ENCODE data around the gene PCDH9. TPM values are rescaled to one million over a fixed set of nuclear protein-coding genes. Genes with fewer than 3 reads are reported as not detected.

The PCDH9 gene
- total RNA-seq, 1 donor from 2014 or later: 64.4 TPM

DNA sequence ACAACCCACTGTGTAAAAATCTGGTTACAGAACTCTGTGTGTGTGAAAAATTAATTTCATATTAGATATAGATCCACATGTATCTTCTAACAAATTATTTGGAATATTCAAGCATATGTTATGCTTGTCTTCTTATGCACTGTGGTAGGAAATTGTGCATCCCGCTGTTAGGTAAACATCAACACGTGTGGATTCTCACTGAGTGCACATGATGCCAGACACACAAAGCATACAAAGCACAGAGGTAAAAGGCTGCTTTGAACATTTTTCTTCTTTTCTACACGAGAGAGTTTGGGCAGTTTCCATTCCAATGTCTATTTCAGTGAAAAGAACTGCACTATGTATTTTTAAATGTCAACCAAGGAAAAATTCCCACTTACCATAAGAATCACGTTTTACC lies 354.9 kb downstream of the PCDH9 start:
- FAIRE-seq (no peak), DNase-seq (ENCODE audit: low spot score in 2 of 2) (no peak)

DNA sequence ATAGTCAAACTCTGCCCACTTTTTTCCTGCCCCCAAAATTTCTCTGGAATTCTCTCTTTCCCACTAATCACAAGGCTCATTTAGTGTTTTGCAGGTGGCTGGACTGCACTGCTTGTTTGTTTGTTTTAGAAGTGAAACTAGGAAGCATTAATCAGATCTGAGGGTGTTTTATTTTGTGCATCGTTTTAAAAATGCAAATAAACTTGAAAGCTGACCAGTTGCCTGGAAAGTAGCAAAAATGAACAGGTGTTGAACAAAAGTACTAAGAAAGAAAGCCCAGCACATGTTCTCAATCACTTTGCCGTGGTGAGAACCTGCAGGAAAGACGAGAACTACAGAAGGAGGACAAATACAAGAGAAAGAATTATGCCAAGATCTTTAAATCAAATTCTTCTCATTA lies 365.5 kb downstream of the PCDH9 start:
- DNase-seq (ENCODE audit: low spot score in 2 of 2): no peak
- no peak for FAIRE-seq

DNA sequence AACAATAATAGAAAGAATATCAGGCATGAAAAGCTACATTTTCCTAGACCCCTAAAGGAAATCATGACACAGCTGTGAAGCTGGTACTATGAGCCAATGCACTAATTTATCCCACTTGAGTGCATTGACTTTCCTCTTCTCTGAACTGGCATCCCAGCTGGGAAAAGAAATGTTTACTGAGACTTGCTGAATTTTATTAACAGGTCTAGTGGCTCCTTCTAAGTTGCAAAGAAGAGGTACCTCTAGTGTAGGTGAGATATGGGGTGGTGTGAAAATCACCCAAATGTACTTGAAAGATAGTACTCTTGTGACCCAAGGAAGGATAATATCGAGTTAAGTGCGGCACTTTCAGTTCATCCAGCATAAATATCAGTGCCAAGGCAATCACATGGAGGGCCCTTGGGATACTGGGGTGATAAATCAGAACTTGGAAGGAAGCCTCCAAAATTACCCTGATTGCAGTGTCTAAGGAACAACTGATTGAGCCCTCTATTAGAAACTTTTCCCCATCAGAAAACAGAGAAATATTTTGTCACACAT lies 369.2 kb downstream of the PCDH9 start:
- FAIRE-seq: no peak

DNA sequence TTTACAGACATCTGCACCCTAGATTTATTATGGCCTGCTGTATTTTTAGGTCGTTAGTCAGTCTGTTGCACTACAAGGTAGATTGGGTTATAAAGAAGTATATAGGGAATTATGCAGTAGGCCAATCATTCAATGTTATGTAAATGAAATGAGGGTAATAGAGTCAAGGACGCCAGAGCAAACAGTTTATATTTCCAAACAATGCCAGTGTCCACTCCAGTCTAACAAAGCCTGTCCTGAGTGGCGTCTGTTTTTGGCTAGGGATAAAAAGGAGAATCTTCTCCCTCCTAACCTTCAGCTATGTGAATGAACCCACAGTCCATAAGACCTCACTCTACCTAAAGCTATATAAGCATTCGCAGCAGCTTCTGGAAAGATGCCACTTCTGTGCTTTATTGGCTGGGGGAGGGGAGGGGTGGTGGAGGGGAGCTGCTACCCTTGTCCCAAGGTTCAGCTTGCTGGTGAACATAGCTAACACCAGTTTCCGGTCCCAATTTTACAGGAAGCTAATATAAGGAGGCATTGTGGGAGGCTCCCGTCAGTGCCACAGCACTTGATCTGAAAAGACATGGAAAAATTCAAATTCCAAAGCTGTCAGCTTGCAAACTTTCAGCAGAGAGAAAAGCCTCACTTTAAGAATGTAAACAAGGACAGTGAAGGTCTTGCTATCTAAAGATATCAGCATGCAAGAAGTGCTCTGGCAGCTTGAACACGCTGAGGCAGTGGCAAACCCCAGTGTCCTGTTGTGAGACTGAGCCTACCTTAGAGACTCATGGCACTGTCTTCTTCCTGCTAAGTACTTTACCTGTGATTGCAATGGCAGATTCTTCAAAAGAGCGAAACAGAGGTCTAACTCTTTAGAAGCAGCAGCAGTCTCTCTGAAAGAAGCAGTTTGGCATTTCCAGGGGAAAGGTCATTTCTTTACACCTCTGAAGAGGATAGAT lies 369.9 kb downstream of the PCDH9 start:
- DNase-seq (ENCODE audit: low spot score in 2 of 2) (no peak), FAIRE-seq (no peak)

More for the DNA sequence above, 369.2 kb downstream of the PCDH9 start:
- DNase-seq (ENCODE audit: low spot score in 2 of 2): no peak

DNA sequence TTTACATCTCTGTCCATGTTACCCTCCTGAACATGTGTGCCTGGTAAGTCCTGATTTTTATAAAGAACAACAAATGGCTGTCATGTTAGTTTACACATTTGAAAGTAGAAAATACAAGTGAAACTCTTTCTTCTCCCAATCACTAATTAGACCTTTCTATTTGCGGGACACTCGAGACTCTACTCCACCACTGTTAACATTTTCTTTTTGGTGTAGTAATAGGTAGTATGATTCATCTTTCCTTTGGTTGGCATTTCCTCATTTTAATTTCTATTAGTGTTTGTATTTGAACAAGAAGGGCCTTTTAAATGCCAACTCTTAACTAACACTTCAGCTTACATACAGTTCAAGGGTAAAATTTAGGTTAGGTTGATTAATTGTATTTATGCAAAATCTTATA lies 371.1 kb downstream of the PCDH9 start:
- DNase-seq (ENCODE audit: low spot score in 2 of 2) (no peak), FAIRE-seq (no peak)

DNA sequence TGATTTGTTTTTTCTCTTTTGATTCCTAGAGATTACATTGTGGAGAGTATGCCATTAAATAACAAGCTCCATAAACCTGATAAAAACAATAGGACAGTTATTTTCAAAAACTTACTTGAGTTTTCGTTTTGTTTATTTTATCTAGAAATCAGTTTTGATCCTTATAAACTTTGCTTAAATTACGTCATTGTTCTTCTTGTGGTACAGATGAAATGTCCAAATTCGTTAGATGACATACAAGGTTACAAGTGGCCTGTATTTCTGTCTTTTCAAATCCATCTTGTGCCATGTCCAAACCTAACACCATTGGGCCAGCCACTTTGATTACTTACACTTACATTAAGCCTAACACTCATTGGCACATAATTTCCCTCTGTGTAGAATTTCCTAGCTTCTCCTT lies 372.0 kb downstream of the PCDH9 start:
- FAIRE-seq (no peak), DNase-seq (ENCODE audit: low spot score in 2 of 2) (no peak)

DNA sequence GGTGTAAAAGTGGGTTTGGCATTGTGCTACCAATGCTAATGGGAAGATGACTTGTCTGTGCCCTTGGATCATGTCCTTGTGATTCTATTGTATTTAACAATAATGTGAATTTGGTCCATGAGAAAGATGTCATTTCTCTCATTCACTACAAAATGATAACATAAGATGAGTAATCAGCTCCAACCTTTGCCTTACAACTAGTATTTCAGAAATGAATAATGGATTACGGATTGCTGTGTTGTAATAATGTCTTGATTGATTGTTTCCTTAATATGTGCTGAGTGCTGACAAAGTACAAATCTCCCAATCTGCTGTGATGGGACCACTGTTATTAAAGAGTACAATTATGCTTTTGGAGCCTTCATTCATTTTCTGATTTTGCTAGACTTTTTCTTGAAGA lies 375.0 kb downstream of the PCDH9 start:
- DNase-seq (ENCODE audit: low spot score in 2 of 2): no peak
- no peak for FAIRE-seq

DNA sequence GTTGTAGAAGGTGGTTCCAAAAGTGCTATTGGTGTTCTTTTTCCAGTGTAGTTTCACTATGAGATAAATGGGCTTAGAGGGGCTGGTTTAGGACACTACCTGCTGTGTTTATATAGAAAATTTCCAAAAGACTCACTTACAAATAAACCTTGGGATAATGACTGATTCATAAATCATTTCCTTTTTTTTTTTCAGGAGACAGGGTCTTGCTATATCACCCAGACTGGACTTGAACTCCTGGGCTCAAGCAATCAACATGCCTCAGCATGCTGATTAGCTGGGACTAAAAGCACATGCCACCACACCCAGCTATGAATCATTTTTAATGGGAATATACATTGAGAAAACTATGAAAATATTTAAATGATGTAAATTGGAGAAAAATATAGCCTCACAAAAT lies 376.6 kb downstream of the PCDH9 start:
- FAIRE-seq (no peak), DNase-seq (ENCODE audit: low spot score in 2 of 2) (no peak)

DNA sequence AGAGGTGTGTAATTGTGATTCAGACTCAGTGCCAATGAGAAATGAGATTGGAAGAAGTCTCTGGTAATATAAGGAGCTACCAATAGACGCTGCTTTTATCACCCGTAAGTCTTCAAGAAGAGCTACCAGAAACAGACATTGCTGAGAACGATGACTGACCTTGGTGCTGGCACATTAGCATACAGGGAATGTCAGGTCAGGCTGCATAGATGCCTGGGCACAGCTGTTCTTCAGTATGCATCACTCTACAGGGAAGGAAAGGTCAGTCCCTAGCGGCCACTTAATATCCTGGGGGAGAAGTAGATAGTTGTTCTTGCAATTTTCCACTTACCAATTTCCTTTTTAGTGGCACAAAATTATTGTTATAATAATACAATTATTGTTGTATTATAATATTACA lies 380.4 kb downstream of the PCDH9 start:
- FAIRE-seq (no peak), DNase-seq (ENCODE audit: low spot score in 2 of 2) (no peak)

DNA sequence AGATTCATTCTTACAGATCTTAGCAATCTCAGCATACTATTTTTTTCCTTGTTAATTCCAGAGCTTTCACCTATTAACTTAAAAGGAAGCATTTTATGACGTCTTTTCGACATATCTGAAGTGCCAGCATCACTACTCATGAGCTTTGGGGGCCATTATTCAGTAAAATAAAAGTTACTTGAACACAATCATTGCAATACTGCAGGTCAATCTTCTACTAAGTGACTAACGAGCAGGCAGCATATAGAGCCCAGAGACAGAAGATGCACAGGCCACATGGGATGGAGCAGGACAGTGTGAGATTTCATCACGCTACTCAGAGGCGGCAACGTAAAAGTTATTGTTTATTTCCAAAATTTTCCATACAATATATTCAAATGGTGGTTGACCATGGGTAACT lies 382.6 kb downstream of the PCDH9 start:
- no peak for FAIRE-seq

DNA sequence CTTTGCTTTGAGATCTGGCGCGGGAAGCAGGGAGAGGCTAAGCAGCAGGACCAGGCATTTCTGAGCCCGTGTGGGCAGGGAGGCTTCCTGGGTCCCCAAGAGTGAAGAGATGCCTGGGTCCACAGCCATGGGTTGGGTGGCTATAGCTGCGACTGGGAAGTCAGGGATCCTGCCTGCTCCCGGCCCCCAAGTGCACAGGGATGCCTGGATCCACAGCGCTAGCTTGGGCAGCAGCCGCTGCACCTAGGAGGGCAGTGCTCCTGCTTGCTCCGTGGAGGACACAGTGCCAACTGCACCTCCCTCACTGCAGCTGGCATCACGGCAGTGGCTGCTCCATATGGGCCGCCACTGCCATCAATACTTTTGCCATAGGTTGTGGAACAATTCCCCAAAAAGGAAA lies 384.7 kb downstream of the PCDH9 start:
- DNase-seq (ENCODE audit: low spot score in 2 of 2): no peak

More for the DNA sequence above, 382.6 kb downstream of the PCDH9 start:
- DNase-seq (ENCODE audit: low spot score in 2 of 2): no peak

DNA sequence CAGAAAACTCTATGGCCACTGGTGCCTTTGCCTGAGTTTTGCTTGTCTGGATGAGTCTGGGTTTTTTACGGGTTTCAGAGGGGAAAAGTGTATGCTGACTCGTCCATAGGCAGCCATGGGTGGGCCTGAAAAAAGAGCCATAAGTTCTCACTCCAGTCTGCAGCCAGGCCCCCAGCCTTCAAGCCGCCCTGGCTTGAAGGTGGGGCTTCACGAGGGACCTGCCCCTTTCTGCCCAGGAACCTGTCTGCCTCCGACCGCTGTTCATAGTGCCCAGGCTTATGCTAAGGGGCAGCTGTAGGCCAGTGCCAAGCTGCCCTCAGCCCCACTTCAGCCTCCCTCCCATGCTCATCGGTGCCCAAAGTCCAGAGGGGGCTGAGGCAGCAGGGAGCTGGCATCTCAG lies 385.2 kb downstream of the PCDH9 start:
- FAIRE-seq: no peak
- DNase-seq (ENCODE audit: low spot score in 2 of 2): no peak

More for the DNA sequence above, 384.7 kb downstream of the PCDH9 start:
- no peak for FAIRE-seq

DNA sequence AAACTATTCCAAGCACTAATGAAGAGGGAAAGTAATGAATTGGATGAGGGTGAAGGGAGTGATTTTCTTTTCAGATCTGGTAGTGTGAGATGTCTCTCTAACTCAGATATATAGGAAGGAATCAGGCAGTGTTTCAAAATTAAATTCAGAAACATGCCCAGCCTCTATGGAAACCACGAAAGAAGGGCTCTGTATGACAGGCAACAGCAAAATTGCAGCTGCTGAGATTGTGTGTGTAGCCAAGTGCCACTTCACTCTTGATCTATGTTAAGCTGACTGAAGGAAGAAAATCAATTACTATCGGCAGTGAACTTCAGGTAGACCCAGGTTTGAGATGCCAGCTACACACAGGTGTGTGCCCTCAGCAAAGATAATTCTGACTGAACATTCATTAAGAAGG lies 387.4 kb downstream of the PCDH9 start:
- no peak for DNase-seq (ENCODE audit: low spot score in 2 of 2)

DNA sequence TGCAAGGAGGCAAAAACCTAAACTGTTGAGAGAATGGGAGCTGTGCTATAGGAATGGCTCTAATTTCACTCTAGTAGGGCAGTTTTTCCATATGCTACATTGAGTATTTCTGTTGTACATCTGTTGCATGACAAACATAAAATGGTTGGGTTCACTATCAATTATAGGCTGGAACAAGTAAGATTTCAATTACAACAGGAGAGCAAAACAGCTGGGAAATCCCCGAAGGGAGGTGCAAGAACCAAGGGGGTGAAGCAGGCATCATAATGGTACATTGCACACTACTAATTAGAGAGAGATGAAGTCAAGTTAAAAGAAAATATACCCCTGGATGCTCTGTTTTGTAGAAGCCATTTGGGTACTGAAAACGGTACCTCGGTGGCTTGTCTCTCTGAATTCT lies 389.5 kb downstream of the PCDH9 start:
- FAIRE-seq: no peak
- DNase-seq (ENCODE audit: low spot score in 2 of 2): no peak

More for the DNA sequence above, 387.4 kb downstream of the PCDH9 start:
- FAIRE-seq: no peak

DNA sequence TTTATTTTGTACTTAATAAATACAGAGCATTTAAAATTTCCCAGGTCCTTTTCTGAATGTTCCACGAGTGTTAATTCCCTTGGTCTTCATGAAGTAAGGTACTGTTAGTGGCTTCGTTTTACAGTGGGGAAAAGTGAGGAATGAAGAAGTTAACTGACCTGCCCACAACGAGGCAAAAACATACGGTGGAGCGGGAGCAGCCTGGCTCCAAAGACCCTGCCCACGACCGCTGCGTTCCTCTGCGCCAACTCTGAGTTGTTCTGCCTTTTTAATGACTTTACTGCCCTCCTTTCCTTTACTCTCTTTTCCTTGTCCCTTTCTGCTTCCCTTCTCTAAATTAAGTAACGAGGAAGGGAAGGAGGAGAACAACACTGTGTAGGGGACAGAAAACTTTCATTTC lies 392.9 kb downstream of the PCDH9 start:
- no peak for FAIRE-seq

DNA sequence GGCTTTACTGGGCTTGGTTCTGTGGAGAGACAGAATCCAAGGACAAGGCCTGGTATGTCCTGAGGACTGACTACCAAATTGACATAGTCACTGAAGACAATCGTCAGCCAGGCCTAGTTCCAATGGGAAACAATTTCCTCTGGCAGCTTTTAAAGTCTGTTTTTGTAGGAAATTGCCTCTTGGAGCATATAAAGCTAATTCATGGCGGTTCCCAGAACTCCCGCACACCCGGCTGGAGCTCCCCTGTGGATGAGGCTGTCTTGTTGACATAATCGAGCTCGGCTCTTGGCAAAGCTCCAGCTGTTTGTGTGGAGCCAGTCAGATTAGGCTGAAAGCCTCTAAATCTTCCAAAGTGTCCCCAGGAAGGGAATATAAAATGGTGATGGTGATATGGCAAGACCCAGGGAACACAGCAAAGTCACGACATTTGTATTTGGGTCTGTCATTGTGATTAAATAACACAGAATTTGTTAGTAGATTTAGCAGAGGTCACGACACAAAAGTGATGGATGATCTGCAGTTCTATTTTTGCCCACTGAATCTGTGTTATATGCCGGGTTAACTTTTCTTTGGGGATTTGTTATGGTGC lies 395.0 kb downstream of the PCDH9 start:
- FAIRE-seq (no peak), DNase-seq (ENCODE audit: low spot score in 2 of 2) (peak; percentile 22)

More for the DNA sequence above, 392.9 kb downstream of the PCDH9 start:
- DNase-seq (ENCODE audit: low spot score in 2 of 2): no peak

DNA sequence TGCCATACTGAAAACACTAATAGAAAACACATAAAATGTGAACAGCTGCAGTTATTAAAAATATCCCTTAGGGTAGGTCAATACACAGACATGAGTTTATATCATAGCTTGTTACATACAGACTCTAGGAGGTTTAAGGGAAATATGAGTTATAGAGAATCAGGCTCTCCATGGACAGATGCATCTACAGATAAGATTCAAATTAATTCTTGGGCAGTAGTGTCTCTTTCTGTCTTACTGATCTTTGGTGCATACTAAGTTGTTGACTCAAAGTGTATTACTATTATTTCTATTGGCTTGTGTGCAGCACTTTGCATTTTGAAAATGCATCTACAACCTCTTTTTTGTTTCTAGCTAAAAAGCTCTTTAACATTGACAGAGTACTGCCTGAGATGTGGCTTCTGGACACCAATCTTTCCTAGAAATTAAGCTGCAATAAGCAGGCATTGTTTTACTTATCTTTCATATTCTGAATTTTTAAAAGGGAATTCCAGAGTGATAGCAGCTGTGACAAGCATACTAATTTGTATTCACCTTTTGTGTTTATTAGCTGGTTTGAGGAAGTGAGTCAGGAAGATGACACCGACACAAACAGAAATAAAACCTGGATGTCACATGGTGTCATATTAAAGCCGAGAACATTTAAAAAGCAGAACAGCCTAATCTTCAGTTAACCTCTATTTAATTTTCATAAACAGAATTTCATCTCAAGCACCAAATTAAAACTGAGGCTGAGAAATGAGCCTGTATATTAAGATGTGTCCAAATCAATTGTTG lies 399.0 kb downstream of the PCDH9 start:
- FAIRE-seq (no peak), DNase-seq (ENCODE audit: low spot score in 2 of 2) (no peak)

DNA sequence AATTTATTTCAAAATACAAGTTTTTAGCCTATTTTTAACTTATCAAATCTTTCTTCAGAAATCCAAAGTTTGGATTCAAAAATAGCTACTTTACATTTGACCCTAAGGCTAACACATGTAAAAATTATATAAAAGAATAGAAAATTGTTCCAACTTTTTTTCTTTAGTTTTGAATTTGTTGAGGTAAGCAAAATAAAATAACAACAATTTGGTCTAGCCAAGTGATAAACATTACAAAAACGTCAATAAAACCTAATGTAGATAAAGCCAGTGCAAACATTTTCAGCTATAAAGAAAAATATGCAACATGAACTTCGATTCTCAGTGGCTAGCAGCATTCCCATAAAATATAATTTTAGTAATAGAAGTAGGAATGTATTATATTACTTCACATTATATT lies 400.3 kb downstream of the PCDH9 start:
- FAIRE-seq: peak; percentile 52
- no peak for DNase-seq (ENCODE audit: low spot score in 2 of 2)

DNA sequence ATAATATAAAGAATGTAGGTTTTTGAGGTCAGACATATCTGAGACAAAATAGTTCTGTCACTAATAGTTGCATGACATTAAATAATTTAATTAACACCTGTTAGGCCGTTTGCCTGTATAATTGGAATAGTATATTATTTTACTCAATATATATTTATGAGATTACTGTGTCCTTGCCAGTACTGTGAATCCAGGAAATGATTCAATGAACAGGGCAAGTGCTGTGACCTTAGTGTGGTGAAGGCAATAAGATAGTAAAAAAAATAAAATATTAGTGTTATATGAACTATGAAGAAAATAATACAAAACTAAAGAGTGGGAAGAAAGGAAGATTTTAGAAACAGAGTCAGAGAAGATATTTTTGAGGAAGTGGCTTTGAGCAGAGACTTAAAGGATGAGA lies 403.7 kb downstream of the PCDH9 start:
- DNase-seq (ENCODE audit: low spot score in 2 of 2) (no peak), FAIRE-seq (no peak)

DNA sequence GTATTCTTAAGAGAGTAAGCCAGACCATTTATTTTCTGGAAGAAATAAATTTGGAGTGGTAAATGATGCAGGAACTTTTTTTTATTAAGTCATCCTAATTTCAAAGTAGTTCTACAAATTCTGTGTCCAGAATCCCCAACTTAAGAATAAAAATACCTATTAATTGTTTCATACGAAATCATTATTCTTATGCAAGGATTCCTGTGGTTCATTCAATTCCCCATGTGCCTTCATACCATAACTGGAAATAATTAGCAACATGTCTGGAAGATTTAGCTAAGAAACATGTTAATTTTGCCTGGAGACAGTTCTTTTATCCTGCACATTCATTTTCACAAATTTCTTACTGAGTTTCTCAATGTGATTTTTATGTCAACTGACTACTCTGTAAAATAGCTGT lies 408.6 kb downstream of the PCDH9 start:
- DNase-seq (ENCODE audit: low spot score in 2 of 2): no peak
- FAIRE-seq: no peak

DNA sequence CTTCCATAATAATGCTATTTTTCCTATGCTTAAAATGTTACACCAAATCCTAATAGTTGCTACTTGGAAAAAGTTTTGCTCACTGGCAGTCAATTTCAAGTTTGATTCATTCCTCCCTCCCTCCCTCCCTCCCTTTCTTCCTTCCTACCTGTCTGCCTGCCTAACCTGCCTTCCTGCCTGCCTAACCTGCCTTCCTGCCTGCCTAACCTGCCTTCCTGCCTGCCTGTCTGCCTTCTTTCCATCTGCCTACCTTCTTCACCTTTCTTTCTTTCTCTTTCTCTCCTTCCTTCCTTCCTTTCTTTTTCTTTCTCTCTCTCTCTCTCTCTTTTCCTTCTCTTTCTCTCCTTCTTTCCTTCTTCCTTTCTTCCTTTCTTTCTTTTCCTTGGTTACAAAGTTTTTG lies 418.7 kb downstream of the PCDH9 start:
- FAIRE-seq (no peak), DNase-seq (ENCODE audit: low spot score in 2 of 2) (no peak)

All from frontal cortex (tissue), 4 donors.